Prostate gland (tissue), 2 donors: ENCODE data around the gene RTN3. TPM values are rescaled to one million over a fixed set of nuclear protein-coding genes. Genes with fewer than 3 reads are reported as not detected.

Source experiments
- DNase-seq: peaks from one replicate; pipeline ENCODE4 v3.0.0-alpha.2; 2019; ENCODE audit warnings: low spot score
- H3K27ac ChIP-seq, 2 donors: fragments of 200-600 bp; sonication (generic); 2 replicates each; pipeline ENCODE4 v1.5.1; 2017 to 2019
- H3K27me3 ChIP-seq: fragments of 200-600 bp; sonication (generic); replicated peaks from 2 replicates; pipeline ENCODE4 v1.5.1; 2019; ENCODE audit not compliant: insufficient read depth
- H3K36me3 ChIP-seq, 2 donors: fragments of 200-600 bp; sonication (generic); 1 replicate in 1 of 2; 2 replicates in 1 of 2; pipeline versions ENCODE4 v1.5.1 to v1.8.1; 2017 to 2019
- H3K4me1 ChIP-seq: fragments of 200-600 bp; sonication (generic); replicated peaks from 2 replicates; pipeline ENCODE4 v1.5.1; 2019
- H3K4me3 ChIP-seq, 2 donors: fragments of 200-600 bp; sonication (generic); 2 replicates each; pipeline ENCODE4 v1.5.1; 2017 to 2019
- H3K9me3 ChIP-seq: fragments of 200-600 bp; sonication (generic); 2 replicates; pipeline ENCODE4 v1.5.1; 2017
- POLR2A ChIP-seq: fragments of 450-650 bp; IDR thresholded peaks from one replicate; pipeline ENCODE4 v1.6.1; 2016; ENCODE audit warnings: antibody characterized with exemption, mild to moderate bottlenecking
- POLR2AphosphoS5 ChIP-seq: sonication (generic); formaldehyde crosslinking; IDR thresholded peaks from one replicate; pipeline ENCODE4 v1.6.1; 2017; ENCODE audit warnings: antibody characterized with exemption
- WGBS: methylation state at CpG from one replicate; pipeline ENCODE4 v1.1.5; 2018; 5-methylcytosine and 5-hydroxymethylcytosine counted together
- intact Hi-C: fragments of 100-400 bp; cut with DNase I; formaldehyde crosslinking; loops from one replicate; pipeline ENCODE4 v1.14.2; 2022
- total RNA-seq, 2 donors: library from RNA; depleted of rRNA; stranded (reverse); fragments of >200 nt; gene quantifications; one replicate each; pipeline ENCODE4 v1.1.0, GENCODE V29; 2016
- TF ChIP-seq, protein P1 (sequence below), 4 experiments: fragments of 200-600 bp in 2 of 4; fragments of 450-650 bp in 2 of 4; sonication (generic) in 2 of 4; IDR thresholded peaks; 1 replicate in 3 of 4; 2 replicates in 1 of 4; pipeline ENCODE4 v1.5.1; 2016 to 2019; ENCODE audit warnings: antibody characterized with exemption in 4 of 4, mild to moderate bottlenecking in 2 of 4, moderate library complexity in 2 of 4

The RTN3 gene
- total RNA-seq, 2 donors from 2014 or later: 74.1 to 88.8 TPM

DNA sequence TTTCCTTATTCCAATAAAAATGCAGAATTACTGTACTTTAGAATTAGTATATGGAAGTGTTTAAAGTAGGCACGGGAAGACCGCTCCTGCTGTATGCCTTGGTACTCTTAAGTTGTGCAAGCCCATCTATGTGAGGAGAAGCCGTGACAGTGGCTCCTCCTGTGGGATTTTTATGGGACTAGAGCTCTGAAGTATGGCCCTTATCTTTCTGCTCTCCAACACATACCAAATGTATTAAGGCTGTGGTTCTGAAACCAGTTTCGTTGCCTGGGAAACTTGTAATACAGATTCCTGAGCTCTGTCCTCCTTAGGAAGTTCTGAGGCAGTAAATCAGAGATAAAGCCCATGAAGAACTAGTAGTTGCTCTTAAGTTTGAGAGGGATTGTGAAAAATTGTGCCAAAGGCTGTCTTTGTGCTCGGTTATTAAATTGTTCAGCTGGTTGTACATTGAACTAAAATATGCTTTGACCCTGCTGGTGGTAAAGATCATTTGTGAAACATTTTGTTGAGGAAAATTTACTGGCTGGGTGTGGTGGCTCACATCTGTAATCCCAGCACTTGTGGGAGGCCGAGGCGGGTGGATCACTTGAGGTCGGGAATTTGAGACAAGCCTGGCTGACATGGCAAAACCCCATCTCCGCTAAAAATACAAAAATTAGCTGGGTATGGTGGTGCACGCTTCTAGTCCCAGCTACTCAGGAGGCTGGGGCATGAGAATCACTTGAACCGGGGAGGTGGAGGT is 29.3 kb downstream of the RTN3 start:
- 75% methylated on average over 11 of the region's 11 CpGs for WGBS
- Histone ChIP-seq H3K36me3 (no peaks in the 10 kb centered on the region), H3K9me3 (no peaks in the 10 kb centered on the region), H3K4me1 (no peaks in the 10 kb centered on the region), H3K27me3 (no peaks in the 10 kb centered on the region), H3K27ac (no peak overlapping the region), H3K4me3 (no peak overlapping the region)
- no peak for DNase-seq
- TF ChIP-seq POLR2AphosphoS5 (no peak), POLR2A (no peak)
- TF ChIP-seq, protein P1, sequence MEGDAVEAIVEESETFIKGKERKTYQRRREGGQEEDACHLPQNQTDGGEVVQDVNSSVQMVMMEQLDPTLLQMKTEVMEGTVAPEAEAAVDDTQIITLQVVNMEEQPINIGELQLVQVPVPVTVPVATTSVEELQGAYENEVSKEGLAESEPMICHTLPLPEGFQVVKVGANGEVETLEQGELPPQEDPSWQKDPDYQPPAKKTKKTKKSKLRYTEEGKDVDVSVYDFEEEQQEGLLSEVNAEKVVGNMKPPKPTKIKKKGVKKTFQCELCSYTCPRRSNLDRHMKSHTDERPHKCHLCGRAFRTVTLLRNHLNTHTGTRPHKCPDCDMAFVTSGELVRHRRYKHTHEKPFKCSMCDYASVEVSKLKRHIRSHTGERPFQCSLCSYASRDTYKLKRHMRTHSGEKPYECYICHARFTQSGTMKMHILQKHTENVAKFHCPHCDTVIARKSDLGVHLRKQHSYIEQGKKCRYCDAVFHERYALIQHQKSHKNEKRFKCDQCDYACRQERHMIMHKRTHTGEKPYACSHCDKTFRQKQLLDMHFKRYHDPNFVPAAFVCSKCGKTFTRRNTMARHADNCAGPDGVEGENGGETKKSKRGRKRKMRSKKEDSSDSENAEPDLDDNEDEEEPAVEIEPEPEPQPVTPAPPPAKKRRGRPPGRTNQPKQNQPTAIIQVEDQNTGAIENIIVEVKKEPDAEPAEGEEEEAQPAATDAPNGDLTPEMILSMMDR (IDR thresholded peaks at IDR 0.05): no peak
- intact Hi-C loops: no loop called here

DNA sequence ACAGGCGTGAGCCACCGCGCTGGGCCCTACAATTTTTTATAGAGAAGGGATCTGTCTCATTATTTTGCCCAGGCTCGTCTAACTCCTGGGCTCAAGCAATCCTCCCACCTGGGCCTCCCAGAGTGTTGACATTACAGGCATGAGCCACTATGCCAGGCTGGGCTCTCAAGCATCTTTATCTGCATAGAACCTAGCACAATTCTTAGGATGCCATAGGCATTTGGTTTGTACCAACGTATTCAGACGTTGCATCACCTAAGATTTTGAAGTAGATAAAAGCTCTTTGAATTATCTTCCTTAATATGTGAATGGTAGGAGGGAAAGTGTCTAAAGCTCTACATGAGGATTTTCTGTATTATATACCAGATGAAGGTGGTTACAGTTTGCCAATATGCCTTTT is 30.5 kb downstream of the RTN3 start:
- intact Hi-C loops: no loop called here
- 85% methylated on average over 6 of the region's 6 CpGs for WGBS
- H3K9me3 ChIP-seq: no peaks in the 10 kb centered on the region

DNA sequence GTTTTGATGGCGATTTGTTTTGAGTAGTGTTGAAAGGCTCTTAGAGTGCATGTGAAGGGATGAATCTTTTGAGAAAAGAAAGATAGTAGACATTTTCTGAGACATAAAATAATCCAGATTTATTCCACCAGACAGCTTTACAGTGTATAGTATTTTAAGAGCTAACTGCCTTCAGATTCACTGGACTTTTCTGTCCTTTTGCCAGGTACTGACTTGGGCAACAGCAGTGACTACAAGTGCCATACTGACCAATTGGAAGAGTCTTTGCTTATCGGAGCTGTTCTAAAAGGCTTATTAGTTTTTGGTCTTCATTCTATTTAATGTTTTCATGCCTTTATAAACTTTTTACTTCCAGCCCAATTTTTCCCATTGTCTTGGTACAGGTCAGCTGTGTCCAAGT is 32.5 kb downstream of the RTN3 start:
- H3K27ac ChIP-seq: no peak overlapping the region
- intact Hi-C loops: no loop called here
- DNase-seq: no peak
- no peaks in the 10 kb centered on the region for H3K4me1 ChIP-seq
- TF ChIP-seq POLR2A (no peak), POLR2AphosphoS5 (no peak)
- TF ChIP-seq, protein P1 (IDR thresholded peaks at IDR 0.05): no peak
- H3K36me3 ChIP-seq: no peaks in the 10 kb centered on the region
- 72% methylated on average over 2 of the region's 2 CpGs for WGBS
- H3K27me3 ChIP-seq: no peaks in the 10 kb centered on the region
- no peak overlapping the region for H3K4me3 ChIP-seq
- H3K9me3 ChIP-seq: no peaks in the 10 kb centered on the region

More for the DNA sequence above, 30.5 kb downstream of the RTN3 start:
- H3K27me3 ChIP-seq: no peaks in the 10 kb centered on the region
- no peaks in the 10 kb centered on the region for H3K4me1 ChIP-seq
- H3K4me3 ChIP-seq: no peak overlapping the region
- H3K36me3 ChIP-seq: no peaks in the 10 kb centered on the region
- no peak for TF ChIP-seq POLR2AphosphoS5
- no peak for TF ChIP-seq POLR2A
- TF ChIP-seq, protein P1 (IDR thresholded peaks at IDR 0.05): no peak
- no peak overlapping the region for H3K27ac ChIP-seq
- DNase-seq: no peak

DNA sequence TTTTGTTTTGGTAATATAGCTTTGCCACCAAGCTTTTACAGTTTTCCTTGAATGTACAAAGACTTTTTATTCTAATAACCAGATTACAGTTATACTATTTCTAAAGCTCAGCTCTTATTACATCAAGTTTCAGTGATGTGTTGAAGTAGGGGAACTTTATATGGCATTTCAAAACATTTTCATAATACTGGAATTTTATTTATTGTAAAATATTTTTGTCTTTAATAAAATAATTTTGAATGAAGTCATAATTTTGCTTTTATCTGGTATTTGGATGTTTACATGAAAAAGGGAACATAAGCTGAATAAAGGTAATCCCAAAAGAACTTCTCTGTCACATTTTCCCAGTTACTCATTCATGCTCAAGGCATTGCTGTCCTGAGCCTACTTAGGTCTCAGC is 34.7 kb downstream of the RTN3 start:
- TF ChIP-seq POLR2A (no peak), POLR2AphosphoS5 (no peak)
- TF ChIP-seq, protein P1 (IDR thresholded peaks at IDR 0.05): no peak
- H3K4me3 ChIP-seq: no peak overlapping the region
- H3K4me1 ChIP-seq: no peaks in the 10 kb centered on the region
- DNase-seq: no peak
- intact Hi-C loops: no loop called here
- no peaks in the 10 kb centered on the region for H3K9me3 ChIP-seq
- H3K27ac ChIP-seq: no peak overlapping the region
- no peaks in the 10 kb centered on the region for H3K36me3 ChIP-seq
- H3K27me3 ChIP-seq: no peaks in the 10 kb centered on the region

DNA sequence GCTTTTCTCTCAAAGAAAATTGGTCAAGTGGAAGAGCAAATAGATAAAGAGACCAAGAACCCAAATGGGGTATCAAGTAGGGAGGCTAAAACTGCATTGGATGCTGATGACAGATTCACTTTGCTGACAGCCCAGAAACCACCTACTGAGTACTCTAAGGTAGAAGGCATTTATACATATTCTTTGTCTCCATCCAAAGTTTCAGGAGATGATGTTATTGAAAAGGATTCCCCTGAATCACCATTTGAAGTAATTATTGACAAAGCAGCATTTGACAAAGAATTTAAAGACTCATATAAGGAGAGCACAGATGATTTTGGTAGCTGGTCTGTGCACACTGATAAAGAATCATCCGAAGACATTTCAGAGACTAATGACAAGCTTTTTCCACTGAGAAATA is 37.7 kb downstream of the RTN3 start:
- no peak for DNase-seq
- Histone ChIP-seq H3K27me3 (no peaks in the 10 kb centered on the region), H3K27ac (no peak overlapping the region), H3K36me3 (no peaks in the 10 kb centered on the region), H3K9me3 (no peaks in the 10 kb centered on the region), H3K4me1 (no peaks in the 10 kb centered on the region), H3K4me3 (no peak overlapping the region)
- TF ChIP-seq, protein P1 (IDR thresholded peaks at IDR 0.05): no peak
- TF ChIP-seq POLR2A (no peak), POLR2AphosphoS5 (no peak)
- intact Hi-C loops: no loop called here
- WGBS: 83% methylated on average over 1 of the region's 1 CpG
